Parathyroid adenoma (tissue), 2 donors: Measurements from ENCODE around the gene TIFAB.

ENCODE experiments used
- H2AFZ ChIP-seq: fragments of 300-600 bp; sonication (generic); one replicate; pipeline ENCODE4 v1.7.0; 2017; ENCODE audit warnings: antibody characterized with exemption, mild to moderate bottlenecking
- H3K27ac ChIP-seq: fragments of 300-600 bp; sonication (generic); one replicate; pipeline ENCODE4 v1.7.0; 2017
- H3K27me3 ChIP-seq: fragments of 300-600 bp; sonication (generic); one replicate; pipeline ENCODE4 v1.7.0; 2017; ENCODE audit warnings: low read length; ENCODE audit not compliant: control insufficient read depth, insufficient read depth
- H3K36me3 ChIP-seq: fragments of 300-600 bp; sonication (generic); one replicate; pipeline ENCODE4 v1.7.0; 2017; ENCODE audit warnings: low read length; ENCODE audit not compliant: control insufficient read depth, insufficient read depth
- H3K4me1 ChIP-seq: fragments of 300-600 bp; sonication (generic); one replicate; pipeline ENCODE4 v1.7.0; 2017; ENCODE audit warnings: control low read depth
- H3K4me2 ChIP-seq: fragments of 300-600 bp; sonication (generic); one replicate; pipeline ENCODE4 v1.7.0; 2017; ENCODE audit warnings: low read length
- H3K4me3 ChIP-seq: fragments of 300-600 bp; sonication (generic); one replicate; pipeline ENCODE4 v1.7.0; 2017; ENCODE audit warnings: low read depth, low read length
- H3K79me2 ChIP-seq: fragments of 300-600 bp; sonication (generic); one replicate; pipeline ENCODE4 v1.7.0; 2017; ENCODE audit warnings: control low read depth
- H3K9ac ChIP-seq: fragments of 300-600 bp; sonication (generic); one replicate; pipeline ENCODE4 v1.7.0; 2017; ENCODE audit warnings: mild to moderate bottlenecking
- H3K9me3 ChIP-seq: fragments of 300-600 bp; sonication (generic); one replicate; pipeline ENCODE4 v1.7.0; 2017; ENCODE audit warnings: low read length; ENCODE audit not compliant: control insufficient read depth
- CTCF ChIP-seq: fragments of 300-600 bp; sonication (generic); IDR thresholded peaks from one replicate; pipeline ENCODE4 v1.7.0; 2017; ENCODE audit warnings: antibody characterized with exemption, mild to moderate bottlenecking
- donor health status: primary hyperparathyroidism.

TIFAB gene

GRCh38 chr5:135490245-135491037, 38.3 kb upstream of the TIFAB start:
- peaks cover 4% of the 10 kb centered on the region for H3K27me3 ChIP-seq
- TF ChIP-seq CTCF: no peak
- H3K4me3 ChIP-seq: no peak overlapping the region

GRCh38 chr5:135489466-135490244, 37.5 kb upstream of the TIFAB start:
- Histone ChIP-seq H3K27ac (no peak overlapping the region), H2AFZ (peak overlapping the region; percentile 39), H3K9me3 (no peaks in the 10 kb centered on the region), H3K4me3 (no peak overlapping the region), H3K36me3 (no peaks in the 10 kb centered on the region), H3K9ac (no peak overlapping the region), H3K4me2 (peak overlapping the region; percentile 60), H3K27me3 (peaks cover 4% of the 10 kb centered on the region), H3K79me2 (no peaks in the 10 kb centered on the region), H3K4me1 (peaks cover 14% of the 10 kb centered on the region)
- TF ChIP-seq CTCF: no peak

More at GRCh38 chr5:135490245-135491037, 38.3 kb upstream of the TIFAB start:
- no peak overlapping the region for H3K27ac ChIP-seq
- H3K4me1 ChIP-seq: peaks cover 14% of the 10 kb centered on the region
- no peaks in the 10 kb centered on the region for H3K79me2 ChIP-seq
- no peaks in the 10 kb centered on the region for H3K9me3 ChIP-seq
- no peak overlapping the region for H3K9ac ChIP-seq
- H2AFZ ChIP-seq: peak overlapping the region; percentile 31
- H3K4me2 ChIP-seq: peak overlapping the region; percentile 60
- H3K36me3 ChIP-seq: no peaks in the 10 kb centered on the region

GRCh38 chr5:135488727-135489465, 36.7 kb upstream of the TIFAB start:
- H3K27ac ChIP-seq: no peak overlapping the region
- no peaks in the 10 kb centered on the region for H3K9me3 ChIP-seq
- H3K4me1 ChIP-seq: peaks cover 14% of the 10 kb centered on the region
- H3K79me2 ChIP-seq: no peaks in the 10 kb centered on the region
- H2AFZ ChIP-seq: peak overlapping the region; percentile 2
- no peak overlapping the region for H3K9ac ChIP-seq
- peak overlapping the region; percentile 31 for H3K4me3 ChIP-seq
- H3K36me3 ChIP-seq: no peaks in the 10 kb centered on the region
- TF ChIP-seq CTCF: no peak
- peaks cover 4% of the 10 kb centered on the region for H3K27me3 ChIP-seq
- peak overlapping the region; percentile 60 for H3K4me2 ChIP-seq

GRCh38 chr5:135487839-135488514, 35.8 kb upstream of the TIFAB start:
- Histone ChIP-seq H3K27ac (no peak overlapping the region), H3K4me3 (no peak overlapping the region), H3K9me3 (no peaks in the 10 kb centered on the region), H3K9ac (no peak overlapping the region), H3K4me1 (peaks cover 14% of the 10 kb centered on the region), H2AFZ (no peak overlapping the region), H3K27me3 (peaks cover 4% of the 10 kb centered on the region), H3K79me2 (no peaks in the 10 kb centered on the region), H3K4me2 (no peak overlapping the region), H3K36me3 (no peaks in the 10 kb centered on the region)
- no peak for TF ChIP-seq CTCF
